HG02885 (cell line): ENCODE data around the gene PCSK6.
"Not testable (repeated sequence)": the region's sequence is repeated elsewhere in the genome, so short reads cannot be mapped to it uniquely, and the experiment has no call there.

Experiments used
- ATAC-seq: cut with Tn5 transposase; IDR thresholded peaks from one replicate; pipeline ENCODE4 v1.9.1; 2021; ENCODE audit warnings: mild to moderate bottlenecking; ENCODE audit not compliant: unreplicated experiment, poor library complexity

Gene PCSK6

DNA sequence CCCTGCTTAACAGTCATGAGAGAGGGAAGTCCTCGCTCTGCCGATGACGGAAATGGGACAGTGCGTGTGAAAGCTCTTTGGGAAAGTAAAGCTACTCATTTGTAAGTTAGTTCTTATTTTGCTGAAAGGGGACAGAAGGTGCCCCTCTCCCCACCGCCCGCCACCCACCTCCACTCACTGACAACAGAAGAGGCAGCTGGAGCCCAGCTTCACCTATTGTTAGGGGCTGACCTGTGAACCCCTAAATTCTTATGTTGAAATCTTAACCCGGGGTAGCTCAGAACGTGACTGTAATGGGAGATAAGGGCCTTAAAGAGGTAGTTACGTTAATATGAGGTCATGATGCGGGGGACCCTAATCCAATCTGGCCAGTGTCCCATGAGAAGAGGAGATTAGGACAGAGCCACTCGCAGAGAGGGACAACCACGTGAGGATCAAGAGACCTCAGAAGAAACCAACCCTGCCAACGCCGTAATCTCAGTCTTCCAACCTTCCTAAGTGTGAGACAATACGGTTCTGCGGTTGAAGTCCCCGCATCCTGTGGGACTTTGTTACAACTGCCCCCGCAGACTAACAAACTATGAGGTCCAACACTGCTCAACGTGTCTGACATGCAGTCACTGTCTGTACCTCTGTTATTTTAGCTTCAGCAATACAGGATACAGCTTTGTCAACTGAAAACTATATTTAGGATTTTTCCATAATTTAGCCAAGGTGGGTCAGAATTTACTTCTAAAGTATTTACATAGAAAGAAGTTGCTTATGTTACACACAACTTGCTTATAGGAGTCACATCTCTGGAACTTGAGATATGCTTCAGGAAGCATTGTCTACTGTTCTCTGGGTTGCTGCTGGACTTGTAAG, 51.7 kb downstream of the PCSK6 start:
- no peak for ATAC-seq

DNA sequence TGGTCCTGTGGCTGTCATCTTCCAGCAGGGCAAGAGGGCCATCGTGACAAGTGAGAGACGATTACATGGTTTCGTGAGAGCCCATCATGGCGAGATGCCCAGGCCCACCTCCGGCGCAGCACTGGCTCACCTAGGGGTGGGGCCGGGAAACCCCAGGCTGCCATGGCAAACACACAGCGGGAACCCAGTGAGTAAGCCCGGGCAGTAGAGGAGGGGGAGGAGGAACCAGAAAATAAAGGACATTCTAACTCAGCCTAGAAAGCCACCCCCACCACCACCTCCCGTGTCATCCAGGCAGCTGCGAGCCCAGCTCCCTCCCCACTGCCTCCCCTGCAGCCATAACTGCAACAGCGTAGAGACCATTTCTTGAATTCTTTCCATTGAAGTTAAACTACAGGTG, 52.3 kb downstream of the PCSK6 start:
- ATAC-seq: no peak

DNA sequence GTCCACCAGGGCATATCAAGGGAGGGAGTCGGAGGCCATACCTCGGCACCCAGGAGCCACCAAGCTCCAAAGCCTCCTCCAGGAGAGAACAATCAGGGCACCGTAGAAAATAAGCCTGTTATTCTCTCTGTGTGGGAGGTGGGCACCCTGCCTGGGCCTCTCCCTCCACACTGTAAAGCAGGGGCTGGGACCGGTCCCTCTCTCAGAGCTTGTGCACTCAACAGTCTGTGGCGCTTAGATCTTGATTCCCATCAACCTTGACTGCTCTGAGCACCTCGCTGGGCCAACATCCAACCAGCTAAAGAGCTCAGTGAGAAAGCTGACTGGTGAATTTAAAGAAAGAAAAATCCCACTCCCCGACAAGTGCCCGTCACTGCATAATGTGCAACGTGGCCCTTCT, 53.0 kb downstream of the PCSK6 start:
- ATAC-seq: no peak

DNA sequence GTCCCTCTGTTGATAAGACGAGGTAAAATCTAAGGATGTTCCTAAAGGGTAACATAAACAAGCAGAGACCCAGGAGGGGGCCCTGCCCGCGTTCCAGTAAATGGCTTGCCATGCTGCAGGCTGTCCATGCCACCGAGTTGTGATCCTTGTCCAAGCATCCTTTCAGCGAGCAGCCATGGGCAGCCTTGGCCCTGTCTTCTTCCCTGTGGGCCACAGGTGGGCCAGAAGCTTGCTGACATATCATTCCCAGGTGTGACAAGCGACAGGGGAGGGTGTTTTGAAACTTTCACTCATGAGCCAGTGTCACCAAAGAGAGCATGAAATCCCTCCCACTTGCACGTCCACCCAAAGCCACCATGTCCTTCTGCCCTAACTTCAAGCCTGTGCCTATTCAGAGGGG, 53.7 kb downstream of the PCSK6 start:
- ATAC-seq: no peak

DNA sequence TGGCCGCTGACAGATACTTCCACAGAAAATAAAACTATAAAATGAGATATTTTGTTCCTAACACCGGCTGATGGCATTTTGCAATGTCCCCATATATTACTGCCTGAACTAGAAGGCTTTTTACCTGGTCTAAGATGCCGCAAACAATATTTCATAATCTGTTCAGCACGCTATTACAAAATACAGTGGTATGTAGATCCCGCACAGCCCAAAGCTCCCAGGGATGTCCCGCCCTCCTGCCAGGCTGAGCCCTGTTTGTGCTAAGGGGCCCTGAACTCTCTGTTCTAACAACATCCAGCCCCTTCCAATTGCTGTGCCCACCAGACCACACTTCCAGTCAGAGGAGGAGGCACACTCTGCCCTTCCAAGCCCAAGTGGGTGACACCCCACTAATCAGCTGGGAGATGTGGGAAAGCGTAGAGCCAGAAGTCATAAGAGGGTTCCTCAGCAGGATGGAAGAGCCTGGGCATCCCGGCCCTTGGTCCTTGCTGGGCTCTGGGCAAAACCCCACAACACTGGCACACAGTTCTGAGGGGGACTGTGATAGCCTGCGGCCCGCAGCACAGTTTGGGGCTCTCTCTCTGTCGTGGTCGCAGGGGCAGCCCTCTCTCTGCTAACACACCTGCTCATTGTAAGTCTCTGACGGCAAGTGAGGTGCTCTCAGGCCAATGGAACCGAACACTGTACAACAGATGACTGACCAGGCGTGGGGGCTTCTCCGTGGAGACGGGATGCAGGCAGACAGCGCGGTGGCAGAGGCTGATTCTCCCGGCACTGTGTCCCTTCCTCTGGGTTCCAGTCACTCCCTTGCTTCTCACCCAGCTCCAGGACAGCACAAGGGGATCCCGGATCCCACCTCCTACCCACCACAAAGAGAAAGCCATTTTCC, 55.2 kb downstream of the PCSK6 start:
- ATAC-seq: no peak

DNA sequence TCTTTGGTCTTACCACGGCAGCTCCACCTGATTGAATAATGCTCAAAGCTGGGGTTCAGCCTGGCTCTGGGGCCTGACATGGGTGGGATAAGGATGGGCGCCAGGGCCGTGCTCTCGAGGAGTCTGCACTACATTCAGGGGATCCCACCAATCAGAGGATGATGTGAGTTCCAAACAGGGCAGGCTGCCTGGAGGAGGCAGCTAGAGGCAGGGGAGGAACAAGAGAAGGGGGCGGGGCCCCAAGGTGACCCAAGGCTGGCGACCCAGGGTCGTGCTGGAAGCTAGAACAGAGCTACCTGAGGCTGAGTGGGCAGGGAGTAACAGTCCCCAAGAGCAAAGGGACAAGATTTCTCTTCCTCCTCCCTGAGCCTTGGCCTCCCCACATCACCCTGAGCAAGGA, 56.1 kb downstream of the PCSK6 start:
- ATAC-seq: no peak

DNA sequence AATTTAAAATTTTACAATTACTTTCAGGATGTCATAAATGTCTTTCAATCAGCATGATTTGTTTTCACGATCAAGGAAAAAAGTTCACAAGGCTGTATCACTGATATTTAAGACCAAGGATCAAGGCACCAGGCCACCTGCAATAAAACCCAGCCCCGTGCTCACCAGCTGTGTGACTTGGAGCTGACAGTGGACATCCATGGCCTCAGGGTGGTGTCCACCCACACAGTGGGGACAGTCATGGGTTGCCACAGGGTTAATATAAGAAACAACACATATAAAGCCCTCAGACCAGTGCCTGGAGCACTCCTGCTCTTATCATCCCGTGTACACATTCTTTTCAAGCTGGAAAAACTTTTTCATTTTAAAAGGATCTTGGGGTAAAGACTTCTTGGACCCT, 56.5 kb downstream of the PCSK6 start:
- ATAC-seq: no peak

DNA sequence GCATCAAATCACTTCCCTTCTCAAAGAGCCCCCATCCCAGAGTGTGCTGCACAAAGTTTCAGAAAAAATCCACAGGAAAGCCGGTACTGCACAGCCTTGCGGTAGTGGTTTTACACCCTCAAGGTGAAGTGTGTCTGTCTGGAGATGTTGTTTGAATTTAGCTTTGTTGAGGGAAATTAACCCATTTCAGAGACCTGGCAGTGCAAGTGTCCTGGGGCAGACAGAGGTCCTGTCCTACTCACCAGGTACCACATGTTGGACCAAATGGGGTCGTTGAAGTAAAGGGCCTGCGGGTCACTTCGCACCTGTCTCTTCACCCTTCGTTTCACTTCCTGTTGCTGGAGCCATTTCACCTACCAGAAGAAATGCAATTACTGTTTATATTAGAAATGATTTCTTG, 57.8 kb downstream of the PCSK6 start:
- no peak for ATAC-seq

DNA sequence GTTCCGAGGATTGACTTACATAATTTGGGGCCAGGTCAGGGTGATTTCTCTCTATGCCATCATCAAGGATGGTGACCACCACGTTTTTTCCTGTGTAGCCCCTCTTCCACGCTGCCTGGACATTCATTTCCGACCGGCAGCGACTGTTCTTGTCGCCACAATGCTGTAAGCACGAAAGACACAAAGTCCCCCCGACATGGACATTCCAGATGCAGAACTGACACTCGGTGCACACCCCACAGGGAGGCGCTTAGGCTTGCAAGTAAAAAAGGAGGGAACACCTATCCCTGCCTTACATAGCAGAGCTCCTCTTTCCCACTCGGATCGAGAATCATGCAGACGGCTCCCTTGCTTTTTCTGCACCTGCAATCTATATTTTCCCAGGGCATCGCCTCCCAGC, 58.2 kb downstream of the PCSK6 start:
- no peak for ATAC-seq

DNA sequence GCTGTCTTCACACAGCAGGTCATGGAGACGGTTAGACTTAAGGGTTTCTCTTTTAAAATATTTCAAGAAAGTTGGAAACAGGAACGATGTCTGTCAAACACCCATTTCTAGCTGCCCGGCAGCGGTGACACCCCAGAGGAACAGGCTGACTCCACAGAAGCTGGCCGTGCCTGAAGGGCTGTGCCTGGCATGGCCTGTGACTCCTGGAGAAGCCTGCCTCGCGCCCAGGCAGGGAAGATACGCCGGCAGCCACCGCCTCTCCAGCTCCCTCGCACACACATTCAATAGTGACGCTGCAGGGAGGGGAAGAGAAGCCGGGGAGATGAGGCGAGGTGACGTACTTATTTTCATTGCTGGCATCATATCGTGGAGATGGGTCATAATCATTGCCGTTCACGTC, 59.9 kb downstream of the PCSK6 start:
- ATAC-seq: no peak

DNA sequence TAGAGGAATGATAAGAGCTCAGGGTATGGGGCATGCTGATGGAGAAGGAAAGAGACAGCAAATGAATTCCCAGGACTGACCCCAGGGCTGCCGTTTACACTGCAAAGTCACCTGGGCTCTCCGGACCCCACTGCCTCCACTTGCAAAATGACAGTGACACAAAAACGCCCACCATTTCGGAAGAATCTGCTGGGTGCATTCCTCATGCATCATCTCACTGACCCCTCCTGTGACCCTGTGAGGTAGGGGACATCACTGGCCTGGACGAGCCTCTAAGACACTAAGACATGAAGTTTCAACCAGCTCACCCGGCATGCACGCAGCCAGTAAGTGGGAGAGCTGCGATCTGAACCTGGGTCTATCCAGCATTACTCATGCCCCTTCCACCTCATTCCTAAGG, 60.3 kb downstream of the PCSK6 start:
- ATAC-seq: no peak

DNA sequence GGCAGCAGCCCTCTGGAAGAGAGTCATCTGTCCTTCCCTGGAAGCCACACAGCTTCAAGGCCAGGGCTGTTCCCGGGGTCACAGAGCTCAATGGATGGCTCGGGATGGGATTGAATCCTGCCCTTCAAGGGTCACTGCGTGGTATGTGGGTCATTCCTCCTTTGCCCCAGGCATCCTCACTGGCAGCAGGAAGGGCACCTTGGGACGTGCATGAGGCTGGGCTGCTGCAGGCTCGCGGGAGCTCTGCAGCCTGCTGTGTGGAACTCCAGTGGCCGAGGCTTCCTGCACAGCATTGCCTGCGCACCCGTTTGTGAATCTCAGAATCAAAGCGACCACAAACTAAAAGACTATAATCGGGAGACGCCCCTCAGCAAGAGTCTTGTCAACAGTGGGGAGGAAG, 60.7 kb downstream of the PCSK6 start:
- no peak for ATAC-seq

DNA sequence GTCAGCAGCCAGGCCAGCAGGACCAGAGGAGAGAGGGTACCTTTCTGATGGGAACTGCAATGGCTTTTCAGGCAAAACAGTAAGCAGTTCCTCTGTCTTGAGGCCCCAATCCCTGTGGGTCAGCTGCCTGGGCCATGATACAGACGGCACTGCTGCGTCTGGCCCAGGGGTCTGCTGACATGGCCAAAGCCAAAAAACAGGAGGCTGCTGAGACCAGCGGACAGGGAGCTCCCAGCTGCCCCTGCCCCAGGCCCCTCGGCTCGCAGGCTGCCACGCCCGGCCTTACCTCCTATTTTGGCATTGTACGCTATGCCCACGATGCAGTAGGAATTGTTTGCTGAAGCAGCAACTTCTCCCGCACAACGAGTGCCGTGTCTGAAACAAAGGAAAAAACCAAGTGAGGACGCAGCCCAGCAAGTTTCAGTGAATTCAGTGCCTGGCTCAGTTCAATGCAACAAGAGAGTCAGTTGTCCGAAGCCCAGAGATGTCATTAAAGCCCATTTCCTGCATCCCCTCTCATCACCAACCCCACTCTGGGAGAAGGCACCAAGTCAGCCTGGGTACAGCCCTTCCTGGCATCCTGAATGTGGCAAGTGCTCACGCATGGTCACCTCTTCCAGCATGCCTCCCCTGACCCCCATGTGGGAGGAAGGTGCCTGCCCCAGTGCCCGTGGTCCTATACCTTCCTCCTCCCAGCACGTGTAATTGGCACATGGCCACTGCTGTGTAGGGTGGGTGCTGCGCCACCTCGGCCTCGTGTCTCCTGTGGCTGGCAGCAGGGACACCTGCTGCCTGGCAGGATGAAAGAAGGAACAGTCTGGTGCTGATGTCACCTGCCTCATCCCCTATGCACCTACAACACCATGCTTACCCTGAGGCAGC, 61.7 kb downstream of the PCSK6 start:
- no peak for ATAC-seq

DNA sequence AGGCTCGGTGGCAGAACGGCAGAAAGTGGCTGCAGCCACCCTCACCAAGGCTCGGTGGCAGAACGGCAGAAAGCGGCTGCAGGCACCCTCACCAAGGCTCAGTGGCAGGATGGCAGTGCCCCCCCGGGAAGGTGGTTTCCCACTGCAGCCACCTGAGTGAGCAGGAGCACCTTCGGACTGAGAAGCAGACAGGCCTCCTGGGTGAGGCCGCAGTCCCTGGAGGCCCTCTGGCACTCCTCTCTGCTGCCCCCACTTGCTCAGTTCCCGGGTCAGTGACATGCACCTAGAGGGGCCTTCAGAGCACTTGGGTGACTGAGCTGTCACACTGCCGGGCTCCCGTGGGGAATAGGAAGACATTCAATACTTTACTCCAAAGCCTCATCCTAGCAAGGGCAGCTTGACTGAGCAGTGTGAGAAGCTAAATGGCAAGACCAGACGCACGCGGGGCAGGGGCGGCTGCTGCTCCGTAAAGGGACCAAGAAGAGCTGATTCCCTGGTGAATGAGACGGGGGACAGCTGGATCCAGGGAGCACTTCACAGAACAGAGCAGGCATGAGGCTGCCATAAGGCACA, 62.7 kb downstream of the PCSK6 start:
- ATAC-seq: no peak

DNA sequence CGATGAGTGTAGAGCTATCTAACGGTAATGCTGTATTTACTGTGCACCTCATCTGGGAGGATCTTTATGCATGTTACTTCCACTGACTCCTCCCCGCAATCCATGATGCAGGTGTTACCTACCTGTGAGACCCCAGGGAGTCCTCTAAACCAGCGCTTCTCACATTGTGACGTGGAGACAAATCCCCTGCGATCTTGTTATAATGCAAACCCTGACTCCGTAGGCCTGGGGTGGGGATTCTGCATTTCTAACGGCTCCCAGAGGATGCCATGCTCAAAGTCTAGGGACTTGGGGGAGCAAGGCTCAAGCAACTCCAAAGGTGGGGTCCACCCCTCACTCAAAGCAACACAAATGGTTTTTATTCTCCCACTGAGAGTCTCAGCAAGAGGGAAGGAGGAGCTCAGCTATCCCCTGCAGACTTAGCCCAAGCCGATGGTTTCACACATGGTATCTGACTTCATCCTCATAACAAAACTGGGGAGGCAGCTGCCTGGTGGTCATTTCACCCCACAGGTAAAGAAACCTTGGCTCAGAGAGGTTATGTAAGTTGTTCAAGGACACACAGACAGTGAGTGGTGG, 63.6 kb downstream of the PCSK6 start:
- ATAC-seq: no peak

DNA sequence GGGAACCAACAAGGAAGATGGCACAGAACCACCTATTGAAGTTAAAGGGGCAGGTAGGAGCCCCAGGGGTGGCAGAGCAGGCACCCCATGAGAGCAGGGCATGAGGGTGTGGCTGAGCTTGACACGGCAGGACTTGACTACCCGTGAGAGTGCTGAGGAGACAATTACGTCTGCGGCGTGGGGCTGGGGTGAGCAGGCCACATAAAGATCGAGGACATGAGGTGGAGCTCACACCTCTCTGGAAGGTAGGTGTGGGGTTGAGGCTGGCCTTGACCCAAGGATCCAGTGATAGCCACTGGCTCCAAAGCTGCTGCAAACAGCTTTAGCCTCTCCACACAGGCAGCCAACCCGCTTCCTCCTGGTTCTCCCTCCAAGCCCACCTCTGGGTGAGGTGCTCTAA, 64.5 kb downstream of the PCSK6 start:
- ATAC-seq: no peak

DNA sequence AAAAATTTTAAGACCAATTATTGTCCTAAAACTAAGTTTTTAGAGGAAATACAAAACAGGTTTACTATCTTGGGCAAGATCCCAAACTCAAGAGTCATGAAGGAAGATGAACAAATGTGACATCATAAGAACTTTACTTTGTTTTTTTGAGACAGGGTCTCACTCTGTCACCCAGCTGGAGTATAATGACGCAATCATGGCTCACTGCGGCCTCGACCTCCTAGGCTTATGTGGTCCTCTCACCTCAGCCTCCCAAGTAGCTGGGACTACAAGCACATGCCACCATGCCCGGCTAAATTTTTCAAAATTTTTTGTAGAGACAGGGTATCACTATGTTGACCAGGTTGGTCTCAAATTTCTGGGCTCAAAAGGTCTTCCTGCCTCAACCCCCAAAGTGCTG, 69.3 kb downstream of the PCSK6 start:
- no peak for ATAC-seq

DNA sequence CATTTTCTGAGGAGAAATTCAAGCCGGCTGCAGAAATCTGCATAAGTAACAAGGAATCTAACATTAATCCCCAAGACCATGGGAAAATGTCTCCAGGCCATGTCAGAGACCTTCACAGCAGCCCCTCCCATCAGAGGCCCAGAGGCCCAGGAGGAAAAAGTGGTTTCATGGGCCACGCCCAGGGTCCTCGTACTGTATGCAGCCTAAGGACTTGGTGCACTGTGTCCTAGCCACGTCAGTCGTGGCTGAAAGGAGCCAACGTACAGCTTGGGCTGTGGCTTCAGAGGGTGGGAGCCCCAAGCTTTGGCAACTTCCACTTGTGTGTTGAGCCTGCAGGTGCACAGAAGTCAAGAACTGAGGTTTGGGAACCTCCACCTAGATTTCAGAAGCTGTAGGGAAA, 73.0 kb downstream of the PCSK6 start:
- not testable (repeated sequence) for ATAC-seq

DNA sequence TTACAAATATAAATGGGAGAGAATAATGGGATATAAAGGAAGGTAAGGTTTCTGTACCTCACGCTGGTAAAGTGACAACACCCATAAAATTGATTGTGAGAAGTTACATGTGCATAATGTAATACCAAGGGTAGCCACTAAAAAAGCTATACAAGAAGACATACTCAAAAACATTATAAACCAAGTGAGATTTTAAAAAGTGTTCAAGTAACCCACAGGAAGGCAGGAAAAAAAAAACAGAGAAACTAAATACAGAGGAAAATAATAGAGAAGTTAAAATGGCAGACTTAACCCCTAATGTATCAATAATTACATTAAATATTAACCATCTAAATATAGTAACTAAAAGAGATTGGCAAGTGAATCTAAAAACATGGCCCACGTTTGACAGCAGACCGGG, 76.3 kb downstream of the PCSK6 start:
- ATAC-seq: no peak

DNA sequence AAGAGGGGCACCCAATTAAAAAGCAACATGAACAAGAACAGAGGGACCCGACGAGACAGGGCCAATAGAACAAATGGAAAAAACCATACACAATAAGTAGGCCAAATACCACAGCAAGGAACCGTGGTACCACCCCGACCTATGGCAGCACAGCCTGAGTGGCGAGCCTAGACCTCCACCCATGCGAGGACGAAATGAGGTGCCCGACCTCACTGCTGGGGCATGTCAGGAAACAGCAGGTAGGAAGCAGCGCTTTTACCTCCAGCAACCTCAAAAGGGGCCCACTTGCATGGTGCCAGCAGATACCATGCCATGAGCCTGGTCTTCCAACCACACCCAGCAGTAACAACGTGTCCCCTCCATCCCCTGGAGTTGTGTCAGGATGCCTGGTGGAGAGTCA, 77.9 kb downstream of the PCSK6 start:
- no peak for ATAC-seq
